ENCODE results near the gene SHMT1.
"Not testable (repeated sequence)": the region's sequence is repeated elsewhere in the genome, so short reads cannot be mapped to it uniquely, and the experiment has no call there.

SHMT1 gene

DNA sequence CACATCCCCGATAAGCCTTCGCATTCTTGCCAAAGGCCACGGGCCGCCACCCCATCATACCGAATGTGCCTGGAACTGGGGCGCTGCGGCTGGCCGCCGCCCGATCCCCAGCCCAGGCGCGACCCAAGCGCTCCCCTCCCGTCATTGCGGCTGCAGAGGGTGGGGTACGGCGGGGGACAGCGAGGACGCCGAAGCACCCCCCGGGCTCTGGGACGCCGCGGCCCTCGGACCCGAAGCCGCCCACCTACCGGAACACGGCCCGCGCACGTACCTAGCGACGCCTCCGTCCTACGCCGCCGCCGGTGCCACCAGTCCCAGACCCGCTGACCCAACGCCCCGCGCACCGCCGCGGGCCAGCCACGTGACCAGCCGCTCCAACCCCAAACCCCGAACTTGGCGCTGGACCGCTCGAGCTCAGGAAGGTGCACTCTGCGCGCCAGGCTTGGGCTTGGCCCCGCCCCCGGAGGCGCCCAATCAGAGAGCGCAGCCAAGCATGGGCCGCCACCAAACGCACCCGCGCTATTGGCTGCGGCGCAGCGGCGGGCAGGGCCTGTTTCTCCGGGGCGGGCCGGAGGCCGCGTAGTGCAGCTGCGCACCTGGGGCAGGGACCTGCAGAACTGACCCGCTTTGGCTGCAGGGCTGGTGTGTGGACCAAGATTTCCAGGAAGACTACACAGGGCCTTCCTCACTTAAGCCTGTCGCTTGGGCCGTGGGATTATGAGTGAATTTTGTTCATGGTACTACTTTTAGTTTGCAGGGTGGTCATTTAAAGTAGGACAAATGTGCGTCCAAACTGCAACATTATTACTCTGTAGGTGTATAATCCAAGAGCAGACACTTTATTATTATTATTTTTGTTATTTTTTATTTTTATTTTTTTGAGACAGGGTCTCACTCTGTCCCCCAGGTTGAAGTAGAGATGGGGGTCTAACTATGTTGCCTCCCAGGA, at the start of gene SHMT1:
SHMT1 (minus strand) TSS at position 450 of the 949 bp plus-strand sequence. CDS start 7,569 bp downstream, outside the sequence.
- Mint-ChIP-seq H3K9me3 (no peaks in the 10 kb centered on the region), H3K36me3 (ENCODE audit: low read depth) (peaks cover 8% of the 10 kb centered on the region), H3K4me1 (ENCODE audit: low read depth) (peaks cover 14% of the 10 kb centered on the region), H3K27ac (peak within 1 kb of the TSS; percentile 67), H3K27me3 (no peaks in the 10 kb centered on the region), H3K4me3 (peak within 1 kb of the TSS; percentile 87)

GRCh38 chr17:18412001-18412538, 48.7 kb upstream of the SHMT1 start:
- not testable (repeated sequence) for H3K27ac Mint-ChIP-seq; H3K4me3 Mint-ChIP-seq; H3K27me3 Mint-ChIP-seq; H3K36me3 Mint-ChIP-seq (ENCODE audit: low read depth); H3K9me3 Mint-ChIP-seq
- peaks cover 21% of the 10 kb centered on the region for H3K4me1 Mint-ChIP-seq (ENCODE audit: low read depth)

DNA sequence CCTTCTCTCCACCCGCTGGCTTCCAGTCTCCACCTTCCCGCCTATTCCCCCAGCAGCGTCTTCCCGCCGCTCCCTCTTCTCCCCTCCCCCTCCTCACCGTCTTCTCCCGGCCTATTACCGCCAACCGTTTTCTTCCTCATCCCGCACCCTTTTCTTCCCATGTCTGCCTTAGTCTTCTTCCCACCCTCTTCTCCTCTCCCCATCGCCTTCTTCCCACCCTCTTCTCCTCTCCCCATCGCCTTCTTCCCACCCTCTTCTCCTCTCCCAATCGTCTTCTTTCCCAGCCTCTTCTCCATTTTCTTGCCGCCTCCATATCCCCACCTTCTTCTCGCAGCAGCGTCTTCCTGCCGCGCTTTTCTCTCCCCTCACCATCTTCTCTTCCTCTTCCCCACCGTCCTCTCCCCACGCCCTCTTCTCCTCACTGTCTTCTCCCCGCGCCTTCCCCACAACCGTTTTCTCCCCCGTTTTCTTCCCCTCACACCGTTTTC, 48.1 kb upstream of the SHMT1 start:
- Mint-ChIP-seq H3K4me1 (ENCODE audit: low read depth) (peaks cover 21% of the 10 kb centered on the region), H3K4me3 (peak overlapping the region; percentile 89), H3K27ac (peak overlapping the region; percentile 95)
- H3K9me3 Mint-ChIP-seq; H3K27me3 Mint-ChIP-seq; H3K36me3 Mint-ChIP-seq (ENCODE audit: low read depth): not testable (repeated sequence)

DNA sequence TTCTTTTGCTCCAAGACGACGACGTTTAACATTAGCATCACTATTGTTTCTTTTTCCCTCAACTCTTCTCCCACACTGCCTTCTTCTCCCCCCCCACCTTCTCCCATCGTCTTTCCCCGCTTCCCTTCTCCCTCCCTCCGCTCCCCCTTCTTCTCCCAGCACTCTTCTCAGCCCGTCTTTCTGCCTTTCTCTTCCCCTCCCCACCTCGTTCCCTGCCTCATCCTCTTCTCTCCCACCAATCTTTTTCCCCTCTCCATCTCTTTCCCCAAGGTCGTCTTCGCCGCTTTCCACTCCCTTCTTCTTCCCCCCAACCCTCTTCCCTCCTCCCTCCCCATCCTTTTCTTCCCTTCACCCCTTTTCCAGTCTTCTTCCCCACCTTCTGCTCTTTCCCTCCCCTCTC, 47.4 kb upstream of the SHMT1 start:
- H3K27ac Mint-ChIP-seq = peak overlapping the region; percentile 78
- H3K4me3 Mint-ChIP-seq = peak overlapping the region; percentile 89
- not testable (repeated sequence) for H3K9me3 Mint-ChIP-seq; H3K27me3 Mint-ChIP-seq; H3K36me3 Mint-ChIP-seq (ENCODE audit: low read depth)
- peaks cover 21% of the 10 kb centered on the region for H3K4me1 Mint-ChIP-seq (ENCODE audit: low read depth)

- Mint-ChIP-seq H3K27ac (peak overlapping the region; percentile 45), H3K4me1 (ENCODE audit: low read depth) (peaks cover 21% of the 10 kb centered on the region)
- not testable (repeated sequence) for H3K36me3 Mint-ChIP-seq (ENCODE audit: low read depth); H3K4me3 Mint-ChIP-seq; H3K9me3 Mint-ChIP-seq; H3K27me3 Mint-ChIP-seq
Measured at GRCh38 chr17:18409321-18409720, 46.0 kb upstream of the SHMT1 start.

DNA sequence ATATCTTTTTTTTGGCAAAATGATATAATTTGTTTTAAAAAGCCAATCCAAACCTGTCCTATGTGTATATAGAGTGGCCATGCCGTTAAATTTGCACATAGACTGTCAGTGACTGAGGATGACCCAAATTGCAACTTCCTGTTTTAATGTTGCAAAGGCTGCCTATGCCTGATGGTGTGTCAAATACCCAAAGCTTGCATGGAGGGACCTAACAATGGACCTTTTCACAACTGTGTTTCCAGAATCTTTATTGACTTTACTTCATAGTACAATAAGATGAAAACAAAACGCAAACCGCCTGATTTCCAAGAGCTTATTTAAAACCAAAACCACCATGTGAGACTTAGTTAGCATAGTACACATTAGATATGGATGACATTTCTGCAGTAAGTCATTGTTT, 45.6 kb upstream of the SHMT1 start:
- H3K4me3 Mint-ChIP-seq; H3K9me3 Mint-ChIP-seq; H3K36me3 Mint-ChIP-seq (ENCODE audit: low read depth); H3K27me3 Mint-ChIP-seq: not testable (repeated sequence)
- Mint-ChIP-seq H3K27ac (peak overlapping the region; percentile 45), H3K4me1 (ENCODE audit: low read depth) (peaks cover 21% of the 10 kb centered on the region)

DNA sequence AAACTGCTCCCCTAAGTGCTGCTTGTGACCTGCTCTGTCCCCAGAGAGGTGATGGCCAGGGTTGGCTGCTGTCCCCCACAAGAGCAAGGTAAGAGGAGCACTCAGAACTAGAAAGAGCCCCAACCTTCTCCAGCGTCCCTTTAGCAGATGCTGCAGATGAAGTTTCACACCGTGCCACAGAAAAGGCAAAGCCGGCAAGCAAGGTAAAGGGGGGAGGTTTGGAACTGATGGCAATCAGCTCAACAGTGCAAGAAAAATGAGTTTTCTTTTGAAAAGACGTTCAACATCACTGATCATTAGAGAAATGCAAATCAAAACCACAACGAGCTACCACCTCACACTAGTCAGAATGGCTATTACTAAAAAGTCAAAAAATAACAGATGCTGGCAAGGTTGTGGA, 40.3 kb upstream of the SHMT1 start:
- not testable (repeated sequence) for H3K27me3 Mint-ChIP-seq; H3K36me3 Mint-ChIP-seq (ENCODE audit: low read depth); H3K9me3 Mint-ChIP-seq; H3K4me1 Mint-ChIP-seq (ENCODE audit: low read depth); H3K27ac Mint-ChIP-seq; H3K4me3 Mint-ChIP-seq

DNA sequence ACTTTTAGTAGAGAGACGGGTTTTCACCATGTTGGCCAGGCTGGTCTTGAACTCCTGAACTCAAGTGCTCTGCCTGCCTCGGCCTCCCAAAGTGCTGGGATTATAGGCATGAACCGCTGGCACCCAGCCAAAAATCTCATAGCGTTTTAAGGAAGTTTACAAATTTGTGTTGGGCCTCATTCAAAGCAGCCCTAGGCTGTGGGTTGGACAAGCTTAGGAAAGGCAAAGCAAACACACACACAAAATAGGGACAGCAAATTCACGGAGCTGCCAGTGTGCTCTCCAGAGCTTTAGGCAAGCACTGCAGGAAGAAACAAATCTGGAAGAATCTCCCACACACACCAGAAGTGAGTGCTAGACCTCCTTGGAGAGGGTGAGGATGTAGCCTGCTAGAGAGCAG, 39.8 kb upstream of the SHMT1 start:
- H3K27ac Mint-ChIP-seq; H3K9me3 Mint-ChIP-seq; H3K27me3 Mint-ChIP-seq; H3K4me3 Mint-ChIP-seq; H3K4me1 Mint-ChIP-seq (ENCODE audit: low read depth); H3K36me3 Mint-ChIP-seq (ENCODE audit: low read depth): not testable (repeated sequence)

GRCh38 chr17:18401872-18402590, 38.7 kb upstream of the SHMT1 start:
- H3K4me1 Mint-ChIP-seq (ENCODE audit: low read depth); H3K27ac Mint-ChIP-seq: not testable (repeated sequence)

DNA sequence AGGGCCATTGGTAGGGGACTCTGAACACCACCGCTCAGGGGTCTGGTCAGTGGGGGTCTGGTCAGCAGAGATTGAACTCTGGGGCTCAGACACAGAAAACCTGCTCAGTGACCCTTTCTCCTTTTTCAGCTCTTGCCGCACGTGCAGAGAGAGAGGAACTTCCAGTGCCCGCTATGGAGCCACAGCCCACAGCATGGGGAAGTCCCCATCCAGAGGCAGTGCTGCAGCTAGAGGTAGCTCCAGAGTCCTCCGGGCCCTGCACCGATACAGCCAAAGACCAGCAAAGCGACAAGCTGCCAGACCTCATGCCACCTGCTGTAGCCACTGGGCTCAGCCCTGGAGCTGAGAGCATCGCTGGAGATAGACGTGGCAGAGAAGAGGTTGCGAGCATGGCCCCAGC, 25.4 kb upstream of the SHMT1 start:
- H3K27ac Mint-ChIP-seq; H3K36me3 Mint-ChIP-seq (ENCODE audit: low read depth); H3K9me3 Mint-ChIP-seq; H3K4me3 Mint-ChIP-seq; H3K4me1 Mint-ChIP-seq (ENCODE audit: low read depth); H3K27me3 Mint-ChIP-seq: not testable (repeated sequence)

More at GRCh38 chr17:18401872-18402590, 38.7 kb upstream of the SHMT1 start:
- H3K9me3 Mint-ChIP-seq; H3K36me3 Mint-ChIP-seq (ENCODE audit: low read depth); H3K4me3 Mint-ChIP-seq; H3K27me3 Mint-ChIP-seq: not testable (repeated sequence)

DNA sequence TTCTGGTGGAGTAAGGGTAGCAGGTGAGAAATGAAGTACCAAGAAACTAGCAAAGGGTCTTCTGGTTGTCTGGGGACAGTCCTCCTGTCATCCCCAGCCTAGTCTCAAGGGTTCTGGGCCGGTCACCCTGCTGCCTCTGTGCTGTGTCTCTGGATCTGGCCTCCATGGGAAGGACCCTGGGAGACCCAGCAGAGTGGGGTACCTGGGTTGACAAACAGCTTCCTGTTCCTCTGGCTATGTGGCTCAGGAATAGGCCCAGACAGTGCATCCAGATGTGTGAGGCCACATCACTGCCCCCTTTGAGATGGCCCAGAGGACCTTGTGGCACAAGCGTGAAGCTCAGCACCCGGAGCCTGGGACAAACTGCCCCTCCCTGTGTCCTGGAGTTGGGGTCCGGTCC, 24.9 kb upstream of the SHMT1 start:
- not testable (repeated sequence) for H3K27ac Mint-ChIP-seq; H3K4me3 Mint-ChIP-seq; H3K36me3 Mint-ChIP-seq (ENCODE audit: low read depth); H3K9me3 Mint-ChIP-seq; H3K4me1 Mint-ChIP-seq (ENCODE audit: low read depth); H3K27me3 Mint-ChIP-seq

- not testable (repeated sequence) for H3K27ac Mint-ChIP-seq; H3K4me3 Mint-ChIP-seq; H3K36me3 Mint-ChIP-seq (ENCODE audit: low read depth); H3K4me1 Mint-ChIP-seq (ENCODE audit: low read depth); H3K9me3 Mint-ChIP-seq; H3K27me3 Mint-ChIP-seq
Measured at GRCh38 chr17:18387583-18387982, 24.2 kb upstream of the SHMT1 start.

DNA sequence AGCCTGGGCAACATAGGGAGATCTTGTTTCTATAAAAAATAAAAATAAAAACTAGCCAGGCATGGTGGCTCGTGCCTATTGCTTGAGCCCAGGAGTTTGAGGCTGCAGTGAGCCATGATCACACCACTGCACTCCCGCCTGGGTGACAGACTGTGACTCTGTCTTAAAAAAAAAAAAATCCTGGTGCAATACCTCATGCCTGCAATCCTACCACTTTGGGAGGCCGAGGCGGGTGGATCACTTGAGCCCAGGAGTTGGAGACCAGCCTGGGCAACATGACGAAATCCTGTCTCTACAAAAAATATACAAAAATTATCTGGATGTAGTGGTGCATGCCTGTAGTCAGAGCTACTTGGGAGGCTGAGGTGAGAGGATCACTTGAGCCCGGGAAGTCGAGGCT, 20.9 kb upstream of the SHMT1 start:
- H3K4me1 Mint-ChIP-seq (ENCODE audit: low read depth); H3K27ac Mint-ChIP-seq; H3K4me3 Mint-ChIP-seq; H3K27me3 Mint-ChIP-seq; H3K9me3 Mint-ChIP-seq; H3K36me3 Mint-ChIP-seq (ENCODE audit: low read depth): not testable (repeated sequence)

DNA sequence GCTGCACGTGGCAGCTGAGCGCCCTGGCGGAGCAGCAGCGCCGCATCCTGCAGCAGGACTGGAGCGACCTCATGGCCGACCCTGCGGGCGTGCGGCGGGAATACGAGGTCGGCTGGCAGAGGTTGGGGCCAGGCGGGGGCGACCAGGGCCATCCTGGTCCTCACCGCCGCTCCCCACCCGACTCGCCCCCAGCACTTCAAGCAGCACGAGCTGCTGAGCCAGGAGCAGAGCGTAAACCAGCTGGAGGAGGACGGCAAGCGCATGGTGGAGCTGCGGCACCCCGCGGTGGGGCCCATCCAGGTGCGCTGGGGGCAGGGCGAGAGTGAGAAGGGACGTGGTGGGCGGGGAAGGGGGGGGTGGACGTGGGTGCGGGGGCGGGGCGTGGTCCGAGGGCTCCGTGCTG, 19.7 kb upstream of the SHMT1 start:
- H3K4me3 Mint-ChIP-seq; H3K27me3 Mint-ChIP-seq; H3K9me3 Mint-ChIP-seq; H3K27ac Mint-ChIP-seq; H3K4me1 Mint-ChIP-seq (ENCODE audit: low read depth); H3K36me3 Mint-ChIP-seq (ENCODE audit: low read depth): not testable (repeated sequence)

- Mint-ChIP-seq H3K27me3 (peaks cover 6% of the 10 kb centered on the region), H3K27ac (no peak overlapping the region), H3K36me3 (ENCODE audit: low read depth) (no peaks in the 10 kb centered on the region), H3K9me3 (no peaks in the 10 kb centered on the region), H3K4me1 (ENCODE audit: low read depth) (no peaks in the 10 kb centered on the region), H3K4me3 (no peak overlapping the region)
Measured at GRCh38 chr17:18382441-18383078, 19.2 kb upstream of the SHMT1 start.
